Medulla oblongata (tissue), 1 donor: ENCODE measurements around the gene ESRRA.
A peak's percentile ranks its signal among the peaks of the same experiment; 100 is the strongest.

Experiments
- DNase-seq: peaks from one replicate; pipeline ENCODE4 v3.0.0-alpha.2; 2015; ENCODE audit errors: extremely low spot score

ESRRA gene

GRCh38 chr11:64305075-64305690 is at the start of gene ESRRA:
ESRRA (plus strand) TSS chr11:64305524; CDS start chr11:64307180, 1,656 bp downstream.
- peak; percentile 99 for DNase-seq

- no peak for DNase-seq
These were observed 49.0 kb upstream of the ESRRA start for GRCh38 chr11:64256300-64256699.

- DNase-seq = no peak
These were observed 47.0 kb upstream of the ESRRA start for GRCh38 chr11:64258356-64258755.

DNA sequence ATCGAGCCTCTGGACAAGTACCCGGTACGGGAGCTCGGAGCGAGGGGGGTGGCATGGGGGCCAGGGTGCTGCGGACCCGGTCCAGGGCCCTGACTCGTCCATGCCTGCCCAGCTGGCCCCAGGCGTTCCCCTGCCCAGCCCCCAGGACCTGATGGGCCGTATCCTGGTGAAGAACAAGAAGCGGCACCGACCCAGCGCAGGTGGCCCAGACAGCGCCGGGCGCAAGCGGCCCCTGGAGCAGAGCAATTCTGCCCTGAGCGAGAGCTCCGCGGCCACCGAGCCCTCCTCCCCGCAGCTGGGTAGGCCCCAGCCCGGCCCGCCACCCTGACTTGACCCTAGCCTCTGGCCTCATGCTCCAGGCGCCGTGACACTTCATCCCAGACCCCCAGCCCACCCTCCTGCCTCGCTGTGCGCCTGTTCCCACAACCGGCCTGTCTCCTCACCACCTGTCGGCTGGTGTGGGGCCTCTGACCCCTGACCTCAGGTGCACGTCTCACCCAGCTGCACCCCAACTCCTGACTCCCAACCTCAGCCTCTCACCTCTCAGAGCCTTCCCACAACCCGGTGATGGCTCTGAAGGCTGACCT is 46.3 kb upstream of the ESRRA start:
- no peak for DNase-seq

DNA sequence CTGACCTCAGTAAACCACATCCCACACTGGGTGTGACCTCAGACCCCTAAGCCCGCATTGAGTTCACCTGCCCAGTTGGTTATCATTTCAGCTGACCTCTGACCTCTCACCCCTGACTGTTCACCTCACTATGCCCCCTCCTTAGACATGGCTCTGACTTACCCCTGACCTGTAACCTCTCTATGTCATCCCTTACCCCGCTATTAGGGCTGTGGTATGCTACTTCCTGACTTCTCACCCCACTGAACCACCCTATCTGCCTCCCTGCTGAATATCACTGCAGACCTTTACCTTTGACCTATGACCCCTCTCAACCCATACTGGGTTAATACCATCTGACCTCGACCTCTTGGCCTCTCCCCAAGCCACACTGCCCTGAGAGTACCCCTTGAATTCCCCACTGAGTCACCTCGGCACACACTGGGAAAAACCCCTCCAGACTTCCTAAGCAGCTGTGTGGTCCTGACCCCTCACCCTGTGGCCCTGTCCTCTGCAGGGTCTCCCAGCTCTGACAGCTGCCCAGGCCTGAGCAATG is 45.7 kb upstream of the ESRRA start:
- DNase-seq = no peak

- no peak for DNase-seq
These were observed 45.1 kb upstream of the ESRRA start for GRCh38 chr11:64260147-64260708.

- no peak for DNase-seq
These were observed 43.7 kb upstream of the ESRRA start for GRCh38 chr11:64261556-64262080.

DNA sequence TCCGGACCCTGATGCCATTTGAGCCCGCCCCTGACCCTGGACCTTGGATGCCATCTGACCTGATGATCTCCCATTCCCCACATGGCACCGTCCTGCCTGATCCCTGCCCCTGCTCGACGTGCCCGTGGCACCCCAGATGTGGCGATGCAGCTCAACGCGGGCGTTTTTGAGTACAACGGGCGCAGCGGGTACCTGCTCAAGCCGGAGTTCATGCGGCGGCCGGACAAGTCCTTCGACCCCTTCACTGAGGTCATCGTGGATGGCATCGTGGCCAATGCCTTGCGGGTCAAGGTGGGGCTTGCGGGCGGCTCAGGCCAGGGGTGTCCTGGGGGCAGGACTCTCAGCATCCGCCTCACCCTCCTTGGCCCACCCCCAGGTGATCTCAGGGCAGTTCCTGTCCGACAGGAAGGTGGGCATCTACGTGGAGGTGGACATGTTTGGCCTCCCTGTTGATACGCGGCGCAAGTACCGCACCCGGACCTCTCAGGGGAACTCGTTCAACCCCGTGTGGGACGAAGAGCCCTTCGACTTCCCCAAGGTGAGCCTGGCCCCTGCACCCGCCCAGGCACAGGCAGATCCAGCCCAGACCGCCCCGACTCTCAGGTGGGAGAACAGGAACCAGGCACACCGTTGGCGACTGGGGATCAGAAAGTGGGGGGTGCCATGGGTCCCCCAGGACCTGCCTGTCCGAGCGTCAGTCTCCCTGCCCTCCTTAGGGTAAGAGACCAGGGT is 42.9 kb upstream of the ESRRA start:
- DNase-seq = no peak

DNA sequence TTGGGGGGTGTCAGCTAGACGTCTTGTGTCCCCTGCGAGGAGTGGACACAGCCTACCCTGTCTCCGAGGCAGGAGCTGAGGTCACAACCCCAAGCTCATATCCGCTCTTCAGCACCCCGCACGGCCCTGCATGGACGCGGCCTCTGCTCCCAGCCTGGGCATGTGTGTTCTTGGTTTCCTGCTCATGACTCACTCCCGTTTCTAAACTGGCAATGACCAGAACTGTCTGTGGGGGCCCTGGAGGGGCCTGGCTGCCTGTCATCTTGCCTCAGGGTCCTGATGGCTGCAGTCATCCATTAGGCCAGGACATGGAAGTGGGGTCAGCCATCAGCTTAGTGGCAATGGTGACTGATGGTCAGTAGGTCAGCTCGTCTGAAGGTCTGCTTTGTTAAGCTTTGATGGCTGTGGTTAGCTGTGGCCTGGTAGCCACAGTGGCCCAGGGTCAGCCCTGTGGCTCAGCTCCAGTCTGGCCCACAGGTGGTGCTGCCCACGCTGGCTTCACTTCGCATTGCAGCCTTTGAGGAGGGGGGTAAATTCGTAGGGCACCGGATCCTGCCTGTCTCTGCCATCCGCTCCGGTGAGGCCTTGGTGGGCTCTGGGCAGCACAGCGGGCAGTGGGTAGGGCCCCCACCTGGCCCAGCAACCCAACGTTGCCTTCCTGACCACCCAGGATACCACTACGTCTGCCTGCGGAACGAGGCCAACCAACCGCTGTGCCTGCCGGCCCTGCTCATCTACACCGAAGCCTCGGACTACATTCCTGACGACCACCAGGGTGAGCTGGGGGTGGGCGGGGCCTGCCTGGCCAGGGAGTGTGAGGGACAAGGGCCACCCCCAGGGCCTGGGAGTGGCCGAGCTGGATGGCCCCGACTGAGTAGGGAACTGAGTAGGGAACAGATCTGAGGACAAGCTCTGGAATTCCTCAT is 42.0 kb upstream of the ESRRA start:
- DNase-seq = no peak

DNA sequence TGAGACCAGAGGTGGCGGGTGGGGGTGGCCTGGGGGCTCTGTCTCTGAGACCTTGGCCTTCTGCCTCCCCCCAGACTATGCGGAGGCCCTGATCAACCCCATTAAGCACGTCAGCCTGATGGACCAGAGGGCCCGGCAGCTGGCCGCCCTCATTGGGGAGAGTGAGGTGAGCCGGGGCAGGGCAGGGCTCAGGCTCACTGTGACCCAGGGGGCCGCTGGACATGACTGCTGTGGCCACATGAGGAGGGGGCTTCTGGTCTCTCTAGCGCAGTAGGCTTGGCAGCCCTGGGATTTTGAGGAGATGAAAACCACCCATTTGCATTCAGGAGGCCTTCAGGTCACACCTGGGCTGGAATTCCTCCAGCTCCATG is 41.4 kb upstream of the ESRRA start:
- no peak for DNase-seq

DNA sequence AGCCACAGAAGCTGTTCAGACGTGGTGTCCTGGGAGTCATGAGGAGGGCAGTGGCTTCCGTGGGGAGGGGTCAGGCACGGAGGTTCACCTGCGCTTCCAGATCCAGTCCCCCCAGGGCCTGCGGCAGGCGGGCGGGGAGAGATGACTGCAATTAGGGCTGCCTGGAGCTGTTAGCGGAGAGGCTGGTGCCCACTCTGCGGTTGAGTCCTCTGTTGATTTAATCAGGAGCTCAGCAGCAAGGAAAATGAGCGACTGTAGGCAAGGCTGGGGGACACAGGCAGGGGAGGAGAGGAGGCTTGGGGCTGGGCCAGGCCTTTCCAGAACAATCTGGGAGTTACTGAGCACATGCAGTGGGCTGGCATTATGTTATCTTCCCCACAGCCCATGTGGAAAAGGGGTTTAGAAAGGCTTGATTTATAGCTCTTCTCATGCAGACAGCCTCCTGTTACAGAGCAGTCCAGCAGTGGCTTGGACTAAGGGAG is 40.9 kb upstream of the ESRRA start:
- DNase-seq = no peak

DNA sequence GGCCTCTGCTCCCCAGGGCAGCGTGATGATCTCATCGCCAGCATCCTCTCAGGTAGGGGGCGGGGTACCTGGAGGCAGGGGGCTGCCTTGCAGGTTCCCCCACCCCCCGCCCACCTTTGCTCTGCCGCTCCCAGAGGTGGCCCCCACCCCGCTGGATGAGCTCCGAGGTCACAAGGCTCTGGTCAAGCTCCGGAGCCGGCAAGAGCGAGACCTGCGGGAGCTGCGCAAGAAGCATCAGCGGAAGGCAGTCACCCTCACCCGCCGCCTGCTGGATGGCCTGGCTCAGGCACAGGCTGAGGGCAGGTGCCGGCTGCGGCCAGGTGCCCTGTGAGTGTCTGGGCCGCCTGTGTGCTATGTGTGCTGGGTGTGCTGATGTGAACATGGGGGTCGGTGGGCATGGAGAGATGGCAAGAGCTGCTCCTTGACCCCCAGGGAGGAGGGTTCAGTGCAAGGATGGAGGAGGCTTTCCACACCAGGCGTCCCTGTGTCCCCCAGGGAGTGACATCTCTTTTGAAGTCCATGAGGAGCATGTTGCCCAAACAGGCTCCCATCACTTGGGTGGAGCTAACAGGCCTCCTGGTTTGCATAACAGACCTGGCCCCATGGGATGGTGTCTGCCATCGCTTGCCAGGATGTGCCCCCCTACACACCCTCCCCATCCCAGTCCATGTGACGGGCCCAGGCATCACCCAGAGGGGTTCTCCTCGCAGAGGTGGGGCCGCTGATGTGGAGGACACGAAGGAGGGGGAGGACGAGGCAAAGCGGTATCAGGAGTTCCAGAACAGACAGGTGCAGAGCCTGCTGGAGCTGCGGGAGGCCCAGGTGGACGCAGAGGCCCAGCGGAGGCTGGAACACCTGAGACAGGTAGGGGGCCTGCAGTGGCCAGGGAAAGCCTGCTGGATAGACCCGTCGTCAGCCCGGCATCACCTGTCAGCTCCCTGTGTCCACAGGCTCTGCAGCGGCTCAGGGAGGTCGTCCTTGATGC is 39.9 kb upstream of the ESRRA start:
- no peak for DNase-seq

- DNase-seq = no peak
These were observed 39.0 kb upstream of the ESRRA start for GRCh38 chr11:64266339-64266738.

- DNase-seq = no peak
These were observed 37.9 kb upstream of the ESRRA start for GRCh38 chr11:64267207-64267945.

GRCh38 chr11:64268025-64268892 is 37.1 kb upstream of the ESRRA start:
- peak; percentile 22 for DNase-seq

DNA sequence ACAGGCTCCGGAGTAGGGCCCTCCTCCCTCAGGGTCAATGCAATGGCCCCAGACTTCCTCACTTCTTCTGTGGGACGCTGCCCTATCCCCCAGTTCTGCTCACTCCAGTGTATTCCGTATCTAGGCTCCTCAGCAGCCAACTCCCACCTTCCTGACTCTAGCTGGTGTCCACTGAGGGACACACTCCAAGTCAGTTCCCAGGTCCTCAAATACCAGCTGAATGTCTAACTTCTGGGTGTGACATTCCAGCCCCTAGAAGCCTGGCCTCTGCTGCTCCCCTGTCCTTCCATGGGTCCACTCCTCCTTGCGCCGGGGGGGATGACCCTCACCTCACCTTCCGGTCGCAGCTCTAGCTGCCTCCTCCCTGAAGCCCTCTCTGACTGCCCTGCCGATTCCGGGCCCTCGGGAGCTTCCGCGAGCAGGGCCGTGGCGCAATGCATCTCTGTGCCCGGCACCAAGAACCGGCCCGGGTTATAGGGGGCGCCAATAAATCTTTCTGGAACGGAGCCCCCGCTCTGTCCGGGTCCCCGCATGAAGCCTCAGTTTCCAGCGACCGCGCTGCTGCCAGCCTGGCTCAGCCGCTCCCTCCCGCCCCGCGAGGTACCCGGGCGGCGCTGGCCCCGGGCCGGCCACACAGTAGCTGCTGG is 36.3 kb upstream of the ESRRA start:
- DNase-seq = peak; percentile 33

- DNase-seq = peak; percentile 100
These were observed 35.6 kb upstream of the ESRRA start for GRCh38 chr11:64269540-64270220.
